GM10266 (cell line): Measurements from ENCODE around the gene TM4SF5.
A peak's percentile ranks its signal among the peaks of the same experiment; 100 is the strongest.

Experiments
- DNase-seq: peaks from one replicate; pipeline ENCODE4 v3.0.0; 2012; ENCODE audit errors: extremely low spot score
- CTCF ChIP-seq: IDR thresholded peaks from 2 replicates; pipeline ENCODE4 v1.5.1; 2012; ENCODE audit warnings: mild to moderate bottlenecking, low read depth; ENCODE audit not compliant: control insufficient read depth, insufficient read depth; ENCODE audit errors: missing control alignments

Gene TM4SF5

GRCh38 chr17:4789701-4789950 lies 17.9 kb downstream of the TM4SF5 start:
- no peak for TF ChIP-seq CTCF
- DNase-seq, result no peak

- DNase-seq, result peak; percentile 94
- peak; percentile 84 for TF ChIP-seq CTCF
Measured at GRCh38 chr17:4789951-4790704, 18.4 kb downstream of the TM4SF5 start.

GRCh38 chr17:4790705-4791088 lies 19.0 kb downstream of the TM4SF5 start:
- no peak for DNase-seq

GRCh38 chr17:4795168-4795567 lies 23.5 kb downstream of the TM4SF5 start:
- TF ChIP-seq CTCF, result no peak
- no peak for DNase-seq

More at GRCh38 chr17:4790705-4791088, 19.0 kb downstream of the TM4SF5 start:
- no peak for TF ChIP-seq CTCF

- no peak for TF ChIP-seq CTCF
- no peak for DNase-seq
Measured at GRCh38 chr17:4796552-4796920, 24.9 kb downstream of the TM4SF5 start.

- DNase-seq, result no peak
Measured at GRCh38 chr17:4800462-4801196, 28.9 kb downstream of the TM4SF5 start.

More at GRCh38 chr17:4800462-4801196, 28.9 kb downstream of the TM4SF5 start:
- no peak for TF ChIP-seq CTCF
